Rectal smooth muscle tissue (tissue), 1 donor: Measurements from ENCODE around the gene C12orf57.

Experiments used
- H3K27ac ChIP-seq: one replicate; pipeline ENCODE4 v1.7.0; 2013; ENCODE audit warnings: low read depth, low read length, inconsistent platforms
- H3K27me3 ChIP-seq: one replicate; pipeline ENCODE4 v1.7.0; 2013; ENCODE audit warnings: low read length; ENCODE audit not compliant: control insufficient read depth, insufficient read depth
- H3K36me3 ChIP-seq: one replicate; pipeline ENCODE4 v1.7.0; 2013; ENCODE audit warnings: low read length; ENCODE audit not compliant: control insufficient read depth, insufficient read depth
- H3K4me1 ChIP-seq: one replicate; pipeline ENCODE4 v1.7.0; 2013; ENCODE audit warnings: low read length; ENCODE audit not compliant: control insufficient read depth, insufficient read depth
- H3K4me3 ChIP-seq: one replicate; pipeline ENCODE4 v1.7.0; 2013; ENCODE audit warnings: low read length
- H3K9ac ChIP-seq: one replicate; pipeline ENCODE4 v1.7.0; 2013; ENCODE audit warnings: low read length

Gene C12orf57

GRCh38 chr12:6912164-6912935 lies 31.5 kb upstream of the C12orf57 start:
- no peaks in the 10 kb centered on the region for H3K36me3 ChIP-seq
- no peak overlapping the region for H3K9ac ChIP-seq
- no peaks in the 10 kb centered on the region for H3K27me3 ChIP-seq
- peaks cover 8% of the 10 kb centered on the region for H3K4me1 ChIP-seq
- H3K27ac ChIP-seq = no peak overlapping the region
- H3K4me3 ChIP-seq = no peak overlapping the region

GRCh38 chr12:6914246-6914946 lies 29.4 kb upstream of the C12orf57 start, which contains the start of gene ENO2:
Gene ENO2, plus strand, starts transcription at chr12:6914580. Its CDS starts 1,253 bp downstream, at chr12:6915833.
- Histone ChIP-seq H3K9ac (peak within 1 kb of the TSS; percentile 74), H3K27ac (peak within 1 kb of the TSS; percentile 85)

GRCh38 chr12:6914947-6915788 lies 28.7 kb upstream of the C12orf57 start:
- peak overlapping the region; percentile 85 for H3K27ac ChIP-seq
- peaks cover 8% of the 10 kb centered on the region for H3K4me1 ChIP-seq
- H3K4me3 ChIP-seq = peak overlapping the region; percentile 84
- H3K27me3 ChIP-seq = no peaks in the 10 kb centered on the region
- H3K9ac ChIP-seq = peak overlapping the region; percentile 53
- H3K36me3 ChIP-seq = peaks cover 2% of the 10 kb centered on the region

More at GRCh38 chr12:6914246-6914946, 29.4 kb upstream of the C12orf57 start, which contains the start of gene ENO2:
- H3K4me3 ChIP-seq = peak within 1 kb of the TSS; percentile 84
- peaks cover 2% of the 10 kb centered on the region for H3K36me3 ChIP-seq
- H3K27me3 ChIP-seq = no peaks in the 10 kb centered on the region
- H3K4me1 ChIP-seq = peaks cover 8% of the 10 kb centered on the region

- Histone ChIP-seq H3K4me3 (no peak overlapping the region), H3K9ac (no peak overlapping the region)
These were observed 28.0 kb upstream of the C12orf57 start for GRCh38 chr12:6915789-6916285.

GRCh38 chr12:6916426-6917200 lies 27.2 kb upstream of the C12orf57 start:
- Histone ChIP-seq H3K27ac (no peak overlapping the region), H3K4me3 (no peak overlapping the region), H3K36me3 (peaks cover 2% of the 10 kb centered on the region), H3K4me1 (peaks cover 8% of the 10 kb centered on the region), H3K9ac (no peak overlapping the region), H3K27me3 (no peaks in the 10 kb centered on the region)

More at GRCh38 chr12:6915789-6916285, 28.0 kb upstream of the C12orf57 start:
- no peaks in the 10 kb centered on the region for H3K27me3 ChIP-seq
- H3K4me1 ChIP-seq = peaks cover 8% of the 10 kb centered on the region
- H3K27ac ChIP-seq = no peak overlapping the region
- peaks cover 2% of the 10 kb centered on the region for H3K36me3 ChIP-seq

GRCh38 chr12:6917491-6918231 lies 26.2 kb upstream of the C12orf57 start:
- Histone ChIP-seq H3K4me3 (no peak overlapping the region), H3K4me1 (peaks cover 8% of the 10 kb centered on the region), H3K9ac (no peak overlapping the region), H3K27me3 (no peaks in the 10 kb centered on the region), H3K36me3 (peaks cover 2% of the 10 kb centered on the region), H3K27ac (no peak overlapping the region)

GRCh38 chr12:6919588-6919987 lies 24.2 kb upstream of the C12orf57 start:
- H3K4me1 ChIP-seq = peaks cover 12% of the 10 kb centered on the region
- no peak overlapping the region for H3K4me3 ChIP-seq
- no peak overlapping the region for H3K9ac ChIP-seq
- H3K27ac ChIP-seq = no peak overlapping the region
- H3K27me3 ChIP-seq = no peaks in the 10 kb centered on the region
- H3K36me3 ChIP-seq = peaks cover 2% of the 10 kb centered on the region

DNA sequence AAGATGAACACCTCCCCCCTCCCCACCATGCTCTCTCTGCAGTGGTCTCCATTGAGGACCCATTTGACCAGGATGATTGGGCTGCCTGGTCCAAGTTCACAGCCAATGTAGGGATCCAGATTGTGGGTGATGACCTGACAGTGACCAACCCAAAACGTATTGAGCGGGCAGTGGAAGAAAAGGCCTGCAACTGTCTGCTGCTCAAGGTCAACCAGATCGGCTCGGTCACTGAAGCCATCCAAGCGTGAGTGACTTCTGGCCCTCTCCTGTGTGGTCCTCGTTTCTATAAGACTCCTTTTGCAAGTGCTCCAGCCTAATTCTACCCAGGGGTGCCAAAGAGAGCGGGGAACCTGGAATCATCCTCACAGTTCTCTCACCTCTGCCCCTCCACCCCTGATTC lies 22.3 kb upstream of the C12orf57 start:
- no peak overlapping the region for H3K27ac ChIP-seq
- H3K4me1 ChIP-seq = peaks cover 23% of the 10 kb centered on the region
- H3K36me3 ChIP-seq = peaks cover 2% of the 10 kb centered on the region
- no peak overlapping the region for H3K4me3 ChIP-seq
- H3K27me3 ChIP-seq = no peaks in the 10 kb centered on the region
- H3K9ac ChIP-seq = no peak overlapping the region

- Histone ChIP-seq H3K27me3 (no peaks in the 10 kb centered on the region), H3K4me1 (peaks cover 26% of the 10 kb centered on the region), H3K4me3 (no peak overlapping the region), H3K27ac (no peak overlapping the region), H3K36me3 (peaks cover 2% of the 10 kb centered on the region), H3K9ac (no peak overlapping the region)
These were observed 21.6 kb upstream of the C12orf57 start for GRCh38 chr12:6921996-6922946.

GRCh38 chr12:6923003-6923732 lies 20.7 kb upstream of the C12orf57 start:
- no peak overlapping the region for H3K9ac ChIP-seq
- no peak overlapping the region for H3K4me3 ChIP-seq
- no peaks in the 10 kb centered on the region for H3K27me3 ChIP-seq
- no peak overlapping the region for H3K27ac ChIP-seq
- no peaks in the 10 kb centered on the region for H3K36me3 ChIP-seq
- H3K4me1 ChIP-seq = peaks cover 26% of the 10 kb centered on the region
